K562 (cell line): ENCODE data around the gene CATSPER1. TPM values are rescaled to one million over a fixed set of nuclear protein-coding genes. Genes with fewer than 3 reads are reported as not detected.

Experiments used
- ESRRA ChIP-seq: fragments of 450-650 bp; IDR thresholded peaks from 2 replicates; pipeline ENCODE4 v1.6.1; 2014; ENCODE audit warnings: low read depth, mild to moderate bottlenecking, moderate library complexity, borderline replicate concordance
- EWSR1 ChIP-seq: fragments of 450-650 bp; IDR thresholded peaks from 2 replicates; pipeline ENCODE4 v1.6.1; 2018; ENCODE audit warnings: borderline replicate concordance, mild to moderate bottlenecking, low read depth, moderate library complexity; ENCODE audit not compliant: partially characterized antibody
- EZH2 ChIP-seq: IDR thresholded peaks from 2 replicates; pipeline ENCODE4 v1.6.1; 2012; ENCODE audit warnings: low read depth, mild to moderate bottlenecking, inconsistent platforms, low read length, borderline replicate concordance
- HIVEP1 ChIP-seq: fragments of 250-450 bp; sonication (Bioruptor Pico); IDR thresholded peaks from 2 replicates; pipeline ENCODE4 v1.4.0; 2020; ENCODE audit warnings: mild to moderate bottlenecking
- KDM2B ChIP-seq: fragments of 250-450 bp; sonication (Bioruptor Pico); IDR thresholded peaks from 2 replicates; pipeline ENCODE4 v1.8.0; 2021; ENCODE audit warnings: mild to moderate bottlenecking, moderate library complexity
- LCOR ChIP-seq: sonication (generic); formaldehyde crosslinking; IDR thresholded peaks from 2 replicates; pipeline ENCODE4 v1.8.0; 2022; ENCODE audit warnings: mild to moderate bottlenecking, missing genetic modification reagents
- MED1 ChIP-seq: sonication (generic); formaldehyde crosslinking; IDR thresholded peaks from 2 replicates; pipeline ENCODE4 v1.8.1; 2023; ENCODE audit warnings: missing genetic modification reagents, borderline replicate concordance
- PML ChIP-seq: IDR thresholded peaks from 2 replicates; pipeline ENCODE4 v1.6.1; 2012; ENCODE audit warnings: low read length, inconsistent platforms
- PRDM10 ChIP-seq: fragments of 450-650 bp; IDR thresholded peaks from 2 replicates; pipeline ENCODE4 v1.6.1; 2018; ENCODE audit not compliant: partially characterized antibody
- RBM14 ChIP-seq: fragments of 200-400 bp; formaldehyde crosslinking; IDR thresholded peaks from 2 replicates; pipeline ENCODE4 v1.6.1; 2018; ENCODE audit warnings: low read depth, mild to moderate bottlenecking, low read length, moderate library complexity, borderline replicate concordance; ENCODE audit not compliant: insufficient read depth
- ZNF354B ChIP-seq: fragments of 250-450 bp; sonication (Bioruptor Pico); IDR thresholded peaks from 2 replicates; pipeline ENCODE4 v1.4.0; 2020
- ZNF780A ChIP-seq: fragments of 250-450 bp; sonication (Bioruptor Pico); IDR thresholded peaks from 2 replicates; pipeline ENCODE4 v1.5.0; 2021; ENCODE audit warnings: mild to moderate bottlenecking
- polyA plus RNA-seq, 8 experiments: library from polyadenylated mRNA; depleted of rRNA in 4 of 8; stranded (reverse) in 5 of 8; unstranded in 3 of 8; fragments of >200 nt; fragmentation: Nextera tagmentation in 2 of 8; fragmentation: Illumina TruSeq in 1 of 8; extraction: Ambion mirVana in 2 of 8; extraction: Trizol in 1 of 8; gene quantifications; 2 replicates each; pipeline versions ENCODE4 v1.2.1 to v1.2.3, GENCODE V29; 2011 to 2014; ENCODE audit warnings: inconsistent platforms in 1 of 8, missing spikeins in 1 of 8
- total RNA-seq, 7 experiments: library from RNA; depleted of rRNA in 6 of 7; stranded (reverse); fragments of >200 nt in 6 of 7; fragmentation: Illumina TruSeq in 2 of 7; extraction: Trizol in 2 of 7; gene quantifications; 2 replicates each; pipeline versions ENCODE4 v1.2.1 to v1.2.3, GENCODE V29; 2011 to 2021; ENCODE audit warnings: low replicate concordance in 1 of 7
- TF ChIP-seq, protein P1 (sequence below): sonication (generic); formaldehyde crosslinking; IDR thresholded peaks from 2 replicates; pipeline ENCODE4 v1.8.0; 2022; ENCODE audit warnings: mild to moderate bottlenecking, missing genetic modification reagents
- TF ChIP-seq, protein P2 (sequence below): sonication (generic); formaldehyde crosslinking; IDR thresholded peaks from 2 replicates; pipeline ENCODE4 v1.9.0; 2022; ENCODE audit warnings: mild to moderate bottlenecking, missing genetic modification reagents
- TF ChIP-seq, protein P3 (sequence below): fragments of 250-450 bp; sonication (Bioruptor Pico); IDR thresholded peaks from 2 replicates; pipeline ENCODE4 v1.5.0; 2021; ENCODE audit warnings: mild to moderate bottlenecking, moderate library complexity
- TF ChIP-seq, protein P4 (sequence below), 2 experiments: fragments of 450-650 bp; IDR thresholded peaks; 2 replicates each; pipeline ENCODE4 v1.6.1; 2016

CATSPER1 gene
- total and polyA plus RNA-seq, 9 of the 15 experiments (the other 6 are each of a cell fraction or from before 2014, with no cell fraction given), result 0.21 to 3.3 (median 0.76) TPM

- TF ChIP-seq EZH2, result no peak
- TF ChIP-seq PRDM10, result no peak
- TF ChIP-seq HIVEP1 (CRISPR knock-in tag), result no peak
- TF ChIP-seq, protein P1, sequence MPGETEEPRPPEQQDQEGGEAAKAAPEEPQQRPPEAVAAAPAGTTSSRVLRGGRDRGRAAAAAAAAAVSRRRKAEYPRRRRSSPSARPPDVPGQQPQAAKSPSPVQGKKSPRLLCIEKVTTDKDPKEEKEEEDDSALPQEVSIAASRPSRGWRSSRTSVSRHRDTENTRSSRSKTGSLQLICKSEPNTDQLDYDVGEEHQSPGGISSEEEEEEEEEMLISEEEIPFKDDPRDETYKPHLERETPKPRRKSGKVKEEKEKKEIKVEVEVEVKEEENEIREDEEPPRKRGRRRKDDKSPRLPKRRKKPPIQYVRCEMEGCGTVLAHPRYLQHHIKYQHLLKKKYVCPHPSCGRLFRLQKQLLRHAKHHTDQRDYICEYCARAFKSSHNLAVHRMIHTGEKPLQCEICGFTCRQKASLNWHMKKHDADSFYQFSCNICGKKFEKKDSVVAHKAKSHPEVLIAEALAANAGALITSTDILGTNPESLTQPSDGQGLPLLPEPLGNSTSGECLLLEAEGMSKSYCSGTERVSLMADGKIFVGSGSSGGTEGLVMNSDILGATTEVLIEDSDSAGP (CRISPR knock-in tag), result no peak
- TF ChIP-seq, protein P2, sequence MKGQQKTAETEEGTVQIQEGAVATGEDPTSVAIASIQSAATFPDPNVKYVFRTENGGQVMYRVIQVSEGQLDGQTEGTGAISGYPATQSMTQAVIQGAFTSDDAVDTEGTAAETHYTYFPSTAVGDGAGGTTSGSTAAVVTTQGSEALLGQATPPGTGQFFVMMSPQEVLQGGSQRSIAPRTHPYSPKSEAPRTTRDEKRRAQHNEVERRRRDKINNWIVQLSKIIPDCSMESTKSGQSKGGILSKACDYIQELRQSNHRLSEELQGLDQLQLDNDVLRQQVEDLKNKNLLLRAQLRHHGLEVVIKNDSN (CRISPR knock-in tag), result no peak
- no peak; the same call in 1 of the 2 replicates for TF ChIP-seq KDM2B (CRISPR knock-in tag)
- TF ChIP-seq, protein P3, sequence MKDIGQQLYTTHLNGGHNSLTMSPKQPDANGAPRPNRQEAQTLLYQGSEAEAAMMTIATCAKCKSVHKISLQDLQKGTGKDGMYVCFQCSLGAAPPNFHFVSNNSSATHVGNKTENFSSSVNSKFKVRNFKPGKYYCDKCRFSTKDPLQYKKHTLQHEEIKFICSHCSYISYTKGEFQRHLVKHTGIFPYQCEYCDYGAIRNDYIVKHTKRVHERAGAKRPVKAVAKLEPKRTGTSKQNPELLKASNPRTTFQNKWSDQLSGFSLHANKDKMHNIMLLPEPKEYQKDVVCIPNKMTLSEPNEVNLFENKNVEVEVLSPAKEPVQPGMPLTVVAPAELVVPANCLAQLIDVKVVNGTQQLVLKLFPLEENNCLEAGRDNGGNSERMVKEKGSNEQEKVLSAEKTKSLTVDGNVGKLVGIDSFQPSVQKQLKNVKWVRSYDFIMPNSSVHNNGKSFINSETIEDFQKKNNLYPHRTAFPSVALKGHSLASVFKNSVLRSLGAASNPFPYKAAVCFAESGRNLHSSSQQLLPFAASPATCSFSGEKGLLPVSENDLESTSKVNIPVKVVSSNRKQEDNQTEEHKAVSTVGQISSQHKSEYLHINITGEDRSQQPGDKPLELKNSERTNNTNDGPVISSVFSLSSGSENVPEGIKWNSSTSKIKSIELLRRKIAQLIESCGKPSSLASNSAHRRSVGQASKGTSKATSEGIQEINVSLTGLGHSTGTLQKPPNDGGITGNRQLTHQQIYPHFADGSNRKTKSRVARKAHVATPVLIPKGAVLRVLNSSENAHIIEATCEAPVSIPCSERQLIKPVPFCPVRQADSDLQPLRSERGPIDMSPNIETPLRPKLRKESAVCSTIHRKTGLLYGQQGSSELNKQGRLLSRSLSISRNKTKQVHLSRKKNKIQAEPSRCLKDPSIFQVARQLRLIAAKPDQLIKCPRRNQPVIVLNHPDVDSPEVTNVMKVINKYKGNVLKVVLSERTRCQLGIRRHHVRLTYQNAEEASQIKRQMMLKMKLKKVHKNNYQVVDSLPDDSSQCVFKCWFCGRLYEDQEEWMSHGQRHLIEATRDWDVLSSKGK (CRISPR knock-in tag), result no peak
- no peak for TF ChIP-seq PML
- TF ChIP-seq EWSR1, result no peak
- TF ChIP-seq, protein P4, sequence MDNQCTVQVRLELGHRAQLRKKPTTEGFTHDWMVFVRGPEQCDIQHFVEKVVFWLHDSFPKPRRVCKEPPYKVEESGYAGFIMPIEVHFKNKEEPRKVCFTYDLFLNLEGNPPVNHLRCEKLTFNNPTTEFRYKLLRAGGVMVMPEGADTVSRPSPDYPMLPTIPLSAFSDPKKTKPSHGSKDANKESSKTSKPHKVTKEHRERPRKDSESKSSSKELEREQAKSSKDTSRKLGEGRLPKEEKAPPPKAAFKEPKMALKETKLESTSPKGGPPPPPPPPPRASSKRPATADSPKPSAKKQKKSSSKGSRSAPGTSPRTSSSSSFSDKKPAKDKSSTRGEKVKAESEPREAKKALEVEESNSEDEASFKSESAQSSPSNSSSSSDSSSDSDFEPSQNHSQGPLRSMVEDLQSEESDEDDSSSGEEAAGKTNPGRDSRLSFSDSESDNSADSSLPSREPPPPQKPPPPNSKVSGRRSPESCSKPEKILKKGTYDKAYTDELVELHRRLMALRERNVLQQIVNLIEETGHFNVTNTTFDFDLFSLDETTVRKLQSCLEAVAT (IDR thresholded peaks at IDR 0.05), result no peak
- no peak for TF ChIP-seq ESRRA
- TF ChIP-seq RBM14, result no peak
- TF ChIP-seq LCOR (CRISPR knock-in tag), result no peak
- TF ChIP-seq MED1 (CRISPR knock-in tag), result no peak
- no peak for TF ChIP-seq ZNF780A (CRISPR knock-in tag)
- TF ChIP-seq ZNF354B, result no peak
Measured at GRCh38 chr11:66069715-66070603, 43.7 kb upstream of the CATSPER1 start, which contains the start of gene PACS1 (continued).
